Right lung (tissue), 5 donors: Measurements from ENCODE around the gene KCTD11. TPM values are rescaled to one million over a fixed set of nuclear protein-coding genes. Genes with fewer than 3 reads are reported as not detected.
A peak's percentile ranks its signal among the peaks of the same experiment; 100 is the strongest.
"Not testable (repeated sequence)": the region's sequence is repeated elsewhere in the genome, so short reads cannot be mapped to it uniquely, and the experiment has no call there.

ENCODE experiments used
- DNase-seq, 2 donors: peaks; one replicate each; pipeline ENCODE4 v3.0.0-alpha.2; 2013
- polyA plus RNA-seq, 5 donors: library from polyadenylated mRNA; unstranded; fragments of 120-200 nt; gene quantifications; one replicate each; pipeline versions ENCODE4 v1.2.1 to v1.2.3, GENCODE V29; 2013; ENCODE audit warnings: inconsistent platforms in 1 of 5, low replicate concordance in 1 of 5; ENCODE audit not compliant: insufficient read length in 5 of 5, insufficient read depth in 1 of 5

The KCTD11 gene
- polyA plus RNA-seq, 5 donors, result 9.6 to 13.9 (median 10.3) TPM

- DNase-seq, result no peak
Observed at GRCh38 chr17:7318121-7318860, 33.7 kb upstream of the KCTD11 start.

- no peak for DNase-seq
Observed at GRCh38 chr17:7321466-7321865, 30.5 kb upstream of the KCTD11 start.

GRCh38 chr17:7322520-7323194 lies 29.3 kb upstream of the KCTD11 start:
- DNase-seq, result no peak

- no peak for DNase-seq
Observed at GRCh38 chr17:7323731-7324437, 28.1 kb upstream of the KCTD11 start.

- DNase-seq, result no peak
Observed at GRCh38 chr17:7324438-7324779, 27.6 kb upstream of the KCTD11 start.

- no peak for DNase-seq
Observed at GRCh38 chr17:7325031-7325528, 26.9 kb upstream of the KCTD11 start.

GRCh38 chr17:7326186-7326585 lies 25.8 kb upstream of the KCTD11 start:
- no peak for DNase-seq

GRCh38 chr17:7327056-7327455 lies 24.9 kb upstream of the KCTD11 start:
- DNase-seq, result no peak

GRCh38 chr17:7327501-7327900 lies 24.5 kb upstream of the KCTD11 start:
- no peak for DNase-seq

- DNase-seq, result no peak
Observed at GRCh38 chr17:7328009-7328408, 24.0 kb upstream of the KCTD11 start.

- DNase-seq, result no peak
Observed at GRCh38 chr17:7328840-7329373, 23.1 kb upstream of the KCTD11 start, which contains the start of gene NEURL4. Gene NEURL4, minus strand, starts transcription at chr17:7329335. Its CDS starts 23 bp downstream, at chr17:7329312.

GRCh38 chr17:7329374-7329996 lies 22.5 kb upstream of the KCTD11 start:
- peak; percentile 99 for DNase-seq

GRCh38 chr17:7329997-7330637 lies 21.8 kb upstream of the KCTD11 start:
- peak in 1 of 2 donors; percentile 79 for DNase-seq

- DNase-seq, result no peak
Observed at GRCh38 chr17:7330638-7331015, 21.3 kb upstream of the KCTD11 start.

GRCh38 chr17:7332111-7332510 lies 19.9 kb upstream of the KCTD11 start:
- DNase-seq, result no peak

GRCh38 chr17:7332600-7333069 lies 19.3 kb upstream of the KCTD11 start:
- DNase-seq, result not testable (repeated sequence)

- DNase-seq, result no peak
Observed at GRCh38 chr17:7334938-7335538, 16.9 kb upstream of the KCTD11 start.

GRCh38 chr17:7335765-7336164 lies 16.2 kb upstream of the KCTD11 start:
- not testable (repeated sequence) for DNase-seq

GRCh38 chr17:7336240-7337175 lies 15.5 kb upstream of the KCTD11 start, which contains the start of gene ACAP1:
Gene ACAP1, plus strand, starts transcription at chr17:7336529. Its CDS starts 206 bp downstream, at chr17:7336735.
- no peak for DNase-seq
